T-helper 9 cell (primary cell): ENCODE measurements around the gene SEL1L.
"Not testable (repeated sequence)": the region's sequence is repeated elsewhere in the genome, so short reads cannot be mapped to it uniquely, and the experiment has no call there.

ENCODE experiments used
- DNase-seq: peaks from one replicate; pipeline ENCODE4 v3.0.0-alpha.2; 2020
- total RNA-seq, 2 donors: gene quantifications; one replicate each; lab custom pipeline; 2026; lab: John Stamatoyannopoulos, UW

SEL1L gene
- 48.0 to 126 reads per million in 2 donors for total RNA-seq

- DNase-seq = peak; percentile 98
Measured at GRCh38 chr14:81533536-81534343, at the start of gene SEL1L. TSS of gene SEL1L (minus strand) at chr14:81533853. CDS start at chr14:81533744, 109 bp downstream.

GRCh38 chr14:81582420-81582819, 48.8 kb upstream of the SEL1L start:
- no peak for DNase-seq

DNA sequence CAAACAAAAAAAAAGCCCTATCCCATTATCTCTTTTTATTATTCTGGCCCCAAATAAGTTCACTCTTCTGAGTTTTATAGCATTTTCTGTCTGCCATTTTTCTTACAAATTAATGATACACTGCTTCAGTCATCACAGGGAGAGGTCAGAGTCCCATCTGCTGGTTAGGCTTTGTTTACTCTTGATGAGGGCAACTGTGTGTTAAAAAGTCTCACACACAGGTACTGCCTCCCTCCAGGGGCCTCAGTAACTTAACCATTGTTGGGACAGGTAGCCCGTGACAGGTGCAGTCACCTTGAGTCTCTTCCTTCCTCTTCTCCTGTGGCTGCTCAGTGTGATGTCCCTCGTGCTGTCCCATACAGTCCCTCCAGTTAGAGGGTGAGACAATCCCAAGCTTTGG, 45.5 kb upstream of the SEL1L start:
- DNase-seq = no peak

- DNase-seq = no peak
Measured at GRCh38 chr14:81571437-81571836, 37.8 kb upstream of the SEL1L start.

DNA sequence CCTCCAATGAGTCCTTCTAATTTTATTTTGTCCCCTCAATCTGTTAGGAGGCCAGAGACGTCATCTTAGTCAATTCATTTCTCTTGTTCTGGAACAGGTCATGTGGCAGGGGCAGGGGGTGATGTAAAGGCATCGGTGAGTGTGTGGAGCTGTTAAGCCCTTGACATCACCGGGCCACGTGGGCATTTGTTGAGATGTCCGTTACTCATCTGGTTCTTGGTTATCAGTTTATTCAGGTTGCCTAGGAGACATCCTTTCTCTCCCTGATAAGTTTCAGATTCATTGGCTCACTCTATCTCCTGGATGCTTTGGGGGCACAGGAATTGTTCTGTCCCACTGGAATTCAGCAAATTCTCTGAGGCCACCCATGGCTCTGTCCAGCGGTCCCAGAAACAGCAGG, 33.6 kb upstream of the SEL1L start:
- no peak for DNase-seq

- DNase-seq = no peak
Measured at GRCh38 chr14:81565441-81566290, 32.0 kb upstream of the SEL1L start.

DNA sequence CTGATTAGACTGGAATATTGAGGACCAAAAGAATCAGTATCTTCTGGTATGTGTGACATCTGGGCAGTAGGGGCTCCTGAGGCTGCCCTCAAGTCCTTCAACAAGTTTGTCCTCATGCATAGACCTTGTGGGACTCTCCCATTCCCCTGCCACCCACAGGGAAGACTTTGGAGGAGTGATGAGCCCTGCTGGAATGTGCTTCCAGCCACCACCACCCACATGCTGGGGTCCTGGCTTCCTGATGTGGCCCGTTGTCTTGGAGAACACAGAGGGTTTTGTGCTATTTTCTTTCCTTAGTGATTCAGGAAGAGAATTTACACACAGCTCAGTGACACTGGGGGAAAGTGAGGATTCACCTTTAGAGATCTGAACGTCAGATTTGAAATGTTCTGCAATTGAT, 29.2 kb upstream of the SEL1L start:
- no peak for DNase-seq

DNA sequence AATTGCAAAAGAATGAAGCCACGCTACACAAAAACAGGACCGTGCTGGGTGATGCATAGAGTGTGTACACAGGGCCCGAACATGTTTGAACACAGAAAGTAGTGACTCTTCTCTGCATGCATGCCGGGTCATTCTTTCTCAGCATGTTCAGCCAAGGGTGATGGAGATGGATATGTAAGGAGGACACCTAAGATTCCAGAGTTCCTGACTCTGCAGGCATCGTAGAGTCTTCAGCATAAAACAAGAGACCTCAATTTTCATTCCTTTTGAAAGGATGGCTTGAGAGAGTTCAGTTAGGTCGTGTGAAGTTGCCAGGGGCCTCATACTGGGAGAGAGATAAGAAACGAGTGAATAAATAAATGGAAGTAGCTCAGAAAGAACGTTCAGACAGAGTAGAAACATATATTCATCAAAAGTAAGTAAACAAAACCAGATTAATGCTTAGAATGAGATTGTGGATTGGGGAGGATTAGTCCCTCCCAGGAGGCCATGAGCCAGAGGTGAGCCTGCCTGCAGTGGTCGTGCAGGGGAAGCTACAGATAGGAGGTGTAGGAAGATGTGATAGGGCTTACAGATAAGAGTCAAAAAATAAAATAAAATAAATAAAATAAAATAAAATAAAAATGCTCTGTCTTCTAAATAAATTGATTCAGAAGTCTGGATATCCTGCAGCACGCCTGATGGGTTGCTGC, 27.6 kb upstream of the SEL1L start:
- no peak for DNase-seq

DNA sequence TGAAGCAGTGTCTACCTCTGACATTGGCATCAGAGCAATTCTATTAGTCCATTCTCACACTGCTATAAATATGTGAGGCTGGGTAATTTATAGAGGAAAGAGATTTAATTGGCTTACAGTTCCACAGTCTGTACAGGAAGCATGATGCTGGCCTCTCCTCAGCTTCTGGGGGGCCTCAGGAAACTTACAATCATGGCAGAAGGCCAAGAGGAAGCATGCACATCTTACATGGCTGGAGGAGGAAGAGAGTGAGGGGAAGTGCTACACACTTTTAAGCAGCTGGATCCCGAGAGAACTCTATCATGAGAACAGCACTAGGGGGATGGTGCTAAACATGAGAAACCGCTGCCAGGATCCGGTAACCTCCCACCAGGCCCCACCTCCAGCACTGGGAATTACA, 25.7 kb upstream of the SEL1L start:
- no peak for DNase-seq

- DNase-seq = no peak
Measured at GRCh38 chr14:81557146-81557545, 23.5 kb upstream of the SEL1L start.

- no peak for DNase-seq
Measured at GRCh38 chr14:81555684-81556083, 22.0 kb upstream of the SEL1L start.

GRCh38 chr14:81555051-81555450, 21.4 kb upstream of the SEL1L start:
- no peak for DNase-seq

GRCh38 chr14:81551471-81551870, 17.8 kb upstream of the SEL1L start:
- DNase-seq = no peak

DNA sequence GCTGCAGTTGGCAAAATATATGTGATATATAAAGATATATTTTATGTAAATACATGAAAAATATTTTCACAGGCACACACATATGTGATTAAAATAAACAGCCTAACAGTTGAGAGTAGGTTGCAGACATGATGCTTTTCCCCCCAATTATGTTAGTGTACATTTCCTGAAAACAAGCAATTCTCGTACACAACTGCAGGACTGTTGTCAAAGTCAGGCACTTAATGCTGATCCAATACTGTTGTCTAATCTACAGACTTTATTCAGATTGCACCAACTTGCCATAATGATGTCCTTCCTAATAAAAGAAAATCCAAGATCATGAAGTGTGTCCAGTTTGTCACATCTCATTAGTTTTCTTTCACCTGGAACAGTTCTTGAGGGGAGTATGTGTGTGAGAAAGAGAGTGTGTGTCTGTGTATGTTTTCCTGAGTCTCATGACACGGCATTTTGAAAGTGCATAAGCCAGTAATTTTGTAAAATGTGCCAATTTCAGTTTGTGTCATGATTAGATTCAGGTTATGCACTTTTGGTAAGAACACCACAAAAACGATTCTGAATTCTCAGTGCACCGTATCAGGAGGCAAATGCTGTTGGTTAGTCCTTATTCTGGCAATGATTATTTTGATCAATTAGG, 16.5 kb upstream of the SEL1L start:
- DNase-seq = no peak

DNA sequence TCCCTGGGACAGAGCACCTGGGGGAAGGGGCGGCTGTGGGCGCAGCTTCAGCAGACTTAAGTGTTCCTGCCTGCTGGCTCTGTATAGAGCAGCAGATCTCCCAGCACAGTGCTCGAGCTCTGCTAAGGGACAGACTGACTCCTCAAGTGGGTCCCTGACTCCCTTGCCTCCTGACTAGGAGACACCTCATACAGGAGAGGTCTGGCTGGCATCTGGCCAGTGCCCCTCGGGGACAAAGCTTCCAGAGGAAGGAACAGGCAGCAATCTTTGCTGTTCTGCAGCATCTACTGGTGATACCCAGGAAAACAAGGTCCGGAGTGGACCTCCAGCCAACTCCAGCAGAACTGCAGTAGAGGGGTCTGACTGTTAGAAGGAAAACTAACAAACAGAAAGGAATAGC, 7.6 kb upstream of the SEL1L start:
- not testable (repeated sequence) for DNase-seq

GRCh38 chr14:81537193-81537592, 3.5 kb upstream of the SEL1L start:
- DNase-seq = no peak

DNA sequence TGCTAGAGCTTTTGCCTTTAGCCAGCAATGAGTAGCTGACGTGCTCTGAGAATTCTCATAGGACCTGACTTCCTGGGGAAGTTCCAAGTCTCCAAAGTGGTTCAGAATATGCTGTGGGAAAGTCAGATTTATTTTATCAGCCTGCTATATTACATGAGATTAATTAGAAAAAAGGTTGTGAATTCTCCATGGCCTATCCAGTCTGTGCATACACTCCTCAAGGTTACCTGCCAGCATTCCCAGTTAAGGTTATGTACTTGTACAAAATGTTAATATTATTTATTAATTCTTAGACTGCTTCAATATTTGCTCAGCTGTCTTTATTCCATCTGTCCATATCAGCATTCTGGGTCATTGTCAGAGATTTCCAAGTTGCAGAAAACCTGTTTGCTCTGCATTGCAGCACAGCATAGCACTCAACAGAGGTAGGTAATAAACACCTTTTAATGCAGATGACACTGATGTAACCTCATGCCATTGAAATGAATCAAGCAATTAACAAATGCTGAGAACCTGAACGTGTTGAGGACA, 2.7 kb upstream of the SEL1L start:
- no peak for DNase-seq

DNA sequence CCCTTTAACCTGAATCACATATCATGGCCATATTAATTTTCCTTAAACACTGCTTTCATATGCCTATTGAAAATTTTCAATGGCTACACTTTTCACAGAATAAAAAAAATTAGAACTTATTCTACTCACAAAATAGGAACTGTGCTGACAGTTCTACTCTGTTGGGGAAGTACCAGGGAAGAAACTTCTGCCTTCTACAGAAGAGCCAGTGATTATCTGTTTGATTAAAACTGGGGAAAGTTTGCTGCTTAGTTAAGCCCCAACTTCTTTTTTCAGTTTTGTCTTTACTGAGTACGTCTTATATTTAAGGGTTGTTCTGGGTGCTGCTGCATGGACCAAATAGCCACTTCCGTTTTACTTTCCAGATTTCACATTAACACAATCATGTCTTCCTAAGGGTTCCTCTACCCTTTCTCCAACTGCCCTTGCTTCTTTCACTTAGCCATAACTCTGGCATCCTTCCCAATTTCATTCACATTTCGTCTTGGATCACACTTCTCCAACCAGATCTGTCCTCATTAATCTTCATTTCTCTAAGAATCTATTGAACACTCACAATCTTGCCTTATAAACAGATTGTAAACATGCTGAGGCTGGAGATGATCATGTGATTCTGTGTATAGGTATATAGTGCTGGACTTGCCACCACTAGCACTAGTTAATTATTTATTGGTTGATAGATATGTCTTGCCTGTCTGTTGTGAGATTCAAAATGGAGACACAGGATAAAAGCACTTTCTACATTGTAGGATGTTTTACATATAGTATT, 1.9 kb upstream of the SEL1L start:
- DNase-seq = no peak

GRCh38 chr14:81534510-81535074, 939 bp upstream of the SEL1L start:
- DNase-seq = no peak

DNA sequence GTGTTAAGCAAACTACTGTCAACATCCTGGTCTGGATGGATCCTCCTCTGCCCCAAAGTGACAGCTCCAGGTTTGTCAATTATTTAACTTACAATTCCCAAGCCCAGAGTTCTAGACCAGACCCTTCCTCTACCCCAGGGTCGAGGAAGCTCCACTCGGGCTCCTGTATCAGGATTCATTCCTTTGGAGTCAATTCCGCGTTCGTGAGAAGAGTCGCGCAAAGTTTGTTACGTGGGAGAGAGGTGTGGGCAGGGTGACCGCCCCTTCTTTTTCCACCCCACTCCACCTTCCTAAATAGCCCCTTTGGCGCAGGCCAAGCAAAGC, 479 bp downstream of the SEL1L start:
- no peak for DNase-seq

- no peak for DNase-seq
Measured at GRCh38 chr14:81529391-81529790, 4.3 kb downstream of the SEL1L start.

DNA sequence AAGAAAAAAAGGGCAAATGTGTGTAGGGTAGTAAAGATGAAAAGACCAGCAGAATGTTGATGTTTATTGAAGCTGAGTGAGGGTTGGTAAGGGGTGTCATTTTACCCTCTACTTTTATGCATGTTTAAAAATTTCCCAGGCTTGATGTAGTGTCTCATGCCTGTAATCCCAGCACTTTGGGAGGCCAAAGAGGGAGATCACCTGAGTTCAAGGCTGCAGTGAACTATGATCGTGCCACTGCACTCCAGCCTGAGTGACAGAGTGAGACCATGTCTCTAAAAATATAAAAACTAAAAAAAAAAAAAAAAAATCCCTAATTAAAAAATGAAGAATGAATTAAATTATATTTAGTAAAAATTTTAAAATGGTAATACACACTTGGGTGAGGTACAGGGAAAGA, 8.5 kb downstream of the SEL1L start:
- DNase-seq = no peak
